IMR-90 (cell line): Measurements from ENCODE around the gene OSBPL1A. TPM values are rescaled to one million over a fixed set of nuclear protein-coding genes. Genes with fewer than 3 reads are reported as not detected.

ENCODE experiments used
- ATAC-seq: fragments of 200-7000 bp; cut with Tn5 transposase; 2 replicates; pipeline ENCODE4 v1.9.1; 2020; ENCODE audit warnings: low read depth, mild to moderate bottlenecking, moderate library complexity
- BruUV-seq: library from RNA; stranded (reverse); fragments of 400-500 nt; replicated peaks from 2 replicates; lab custom pipeline; 2021; lab: Mats Ljungman, UMichigan
- CTCF ChIA-PET: fragments of 300-600 bp; formaldehyde crosslinking; extraction: SDS; loops from one replicate; lab custom pipeline; 2021; ENCODE audit warnings: antibody characterized with exemption; lab: Yijun Ruan, JAX
- POLR2A ChIA-PET: fragments of 300-600 bp; sonication (Branson Sonifier 250); formaldehyde crosslinking; loops from one replicate; lab custom pipeline; 2022; ENCODE audit warnings: antibody characterized with exemption; ENCODE audit not compliant: unreplicated experiment; lab: Charles Lee
- DNase-seq: peaks from one replicate; pipeline ENCODE4 v3.0.0; 2013
- H2AFZ ChIP-seq: replicated peaks from 2 replicates; pipeline ENCODE3; 2013; ENCODE audit warnings: low read length, mild to moderate bottlenecking; ENCODE audit not compliant: poor library complexity
- H2AK5ac ChIP-seq: 2 replicates; pipeline ENCODE4 v1.6.1; 2013; ENCODE audit warnings: low read depth, low read length, inconsistent platforms
- H2AK9ac ChIP-seq: replicated peaks from 2 replicates; pipeline ENCODE3; 2013; ENCODE audit warnings: mild to moderate bottlenecking, low read depth, low read length, moderate library complexity; ENCODE audit not compliant: poor library complexity
- H2BK120ac ChIP-seq: 2 replicates; pipeline ENCODE4 v1.6.1; 2013; ENCODE audit warnings: low read depth, low read length, inconsistent platforms
- H2BK15ac ChIP-seq: 3 replicates; pipeline ENCODE4 v1.6.1; 2013; ENCODE audit warnings: low read depth, low read length, inconsistent platforms
- H2BK20ac ChIP-seq: 2 replicates; pipeline ENCODE4 v1.6.1; 2013; ENCODE audit warnings: low read depth, mild to moderate bottlenecking, inconsistent platforms, low read length, moderate library complexity
- H2BK5ac ChIP-seq: 2 replicates; pipeline ENCODE4 v1.6.1; 2013; ENCODE audit warnings: mild to moderate bottlenecking, low read depth, low read length, inconsistent platforms; ENCODE audit not compliant: poor library complexity, severe bottlenecking
- H3K14ac ChIP-seq: replicated peaks from 2 replicates; pipeline ENCODE4 v1.6.1; 2013; ENCODE audit warnings: low read depth, low read length, inconsistent platforms
- H3K18ac ChIP-seq: 2 replicates; pipeline ENCODE4 v1.6.1; 2013; ENCODE audit warnings: low read depth, low read length, control low read depth
- H3K23ac ChIP-seq: 2 replicates; pipeline ENCODE4 v1.6.1; 2013; ENCODE audit warnings: low read depth, low read length, inconsistent platforms
- H3K27ac ChIP-seq: 2 replicates; pipeline ENCODE4 v1.5.1; 2013; ENCODE audit warnings: mild to moderate bottlenecking, control low read depth, low read length; ENCODE audit not compliant: insufficient read depth
- H3K27me3 ChIP-seq: 2 replicates; pipeline ENCODE4 v1.6.1; 2013; ENCODE audit warnings: low read length; ENCODE audit not compliant: control insufficient read depth, insufficient read depth
- H3K36me3 ChIP-seq: 2 replicates; pipeline ENCODE4 v1.6.1; 2013; ENCODE audit warnings: low read length, mixed read lengths; ENCODE audit not compliant: control insufficient read depth, insufficient read depth
- H3K4ac ChIP-seq: 2 replicates; pipeline ENCODE4 v1.6.1; 2013; ENCODE audit warnings: low read depth, low read length, inconsistent platforms
- H3K4me1 ChIP-seq: 2 replicates; pipeline ENCODE4 v1.6.1; 2013; ENCODE audit warnings: low read length, mixed read lengths; ENCODE audit not compliant: control insufficient read depth, insufficient read depth
- H3K4me2 ChIP-seq: 2 replicates; pipeline ENCODE4 v1.6.1; 2013; ENCODE audit warnings: low read depth, mild to moderate bottlenecking, control low read depth, low read length, moderate library complexity
- H3K4me3 ChIP-seq: 2 replicates; pipeline ENCODE4 v1.5.1; 2013; ENCODE audit warnings: low read depth, mild to moderate bottlenecking, control low read depth, low read length, moderate library complexity; ENCODE audit not compliant: insufficient read depth
- H3K56ac ChIP-seq: 2 replicates; pipeline ENCODE4 v1.6.1; 2013; ENCODE audit warnings: low read length, inconsistent platforms; ENCODE audit not compliant: insufficient read depth; ENCODE audit errors: extremely low read depth
- H3K79me1 ChIP-seq, 2 experiments: 2 replicates each; pipeline ENCODE4 v1.6.1; 2013; ENCODE audit warnings: low read length in 2 of 2, inconsistent platforms in 1 of 2, low read depth in 1 of 2
- H3K9ac ChIP-seq: 2 replicates; pipeline ENCODE4 v1.6.1; 2013; ENCODE audit warnings: low read depth, low read length, control low read depth
- H3K9me1 ChIP-seq: 2 replicates; pipeline ENCODE4 v1.6.1; 2013; ENCODE audit warnings: low read length, inconsistent platforms; ENCODE audit not compliant: insufficient read depth
- H3K9me3 ChIP-seq: 2 replicates; pipeline ENCODE4 v1.6.1; 2013; ENCODE audit warnings: low read length; ENCODE audit not compliant: control insufficient read depth, insufficient read depth
- H4K20me1 ChIP-seq: 2 replicates; pipeline ENCODE4 v1.6.1; 2013; ENCODE audit warnings: low read length, inconsistent platforms; ENCODE audit not compliant: insufficient read depth
- H4K5ac ChIP-seq: 2 replicates; pipeline ENCODE4 v1.6.1; 2013; ENCODE audit warnings: mild to moderate bottlenecking, low read depth, low read length, control low read depth
- H4K8ac ChIP-seq, 2 experiments: 2 replicates each; pipeline ENCODE4 v1.6.1; 2013; ENCODE audit warnings: low read depth in 2 of 2, low read length in 2 of 2, control low read depth in 1 of 2, inconsistent platforms in 1 of 2
- H4K91ac ChIP-seq: 2 replicates; pipeline ENCODE4 v1.6.1; 2013; ENCODE audit warnings: low read depth, low read length, inconsistent platforms; ENCODE audit not compliant: insufficient read depth
- BHLHE40 ChIP-seq: fragments of 150-350 bp; IDR thresholded peaks from 2 replicates; pipeline ENCODE4 v1.6.1; 2016; ENCODE audit warnings: mild to moderate bottlenecking, low read depth, low read length
- CHD1 ChIP-seq: IDR thresholded peaks from 2 replicates; pipeline ENCODE4 v1.6.1; 2012; ENCODE audit warnings: low read depth, low read length, improper control_type of control experiment
- FOS ChIP-seq: fragments of 150-350 bp; IDR thresholded peaks from 2 replicates; pipeline ENCODE4 v1.6.1; 2016; ENCODE audit warnings: low read depth, low read length
- MAFK ChIP-seq: IDR thresholded peaks from 2 replicates; pipeline ENCODE4 v1.6.1; 2012; ENCODE audit warnings: low read depth, low read length, improper control_type of control experiment
- MAZ ChIP-seq: IDR thresholded peaks from 2 replicates; pipeline ENCODE4 v1.6.1; 2012; ENCODE audit warnings: low read depth, mild to moderate bottlenecking, low read length, improper control_type of control experiment, moderate library complexity, borderline replicate concordance
- MXI1 ChIP-seq: IDR thresholded peaks from 2 replicates; pipeline ENCODE4 v1.6.1; 2012; ENCODE audit warnings: low read depth, mild to moderate bottlenecking, low read length, moderate library complexity, borderline replicate concordance
- NFE2L2 ChIP-seq: fragments of 150-350 bp; IDR thresholded peaks from 2 replicates; pipeline ENCODE4 v1.6.1; 2016; ENCODE audit warnings: low read depth, mild to moderate bottlenecking, low read length
- POLR2A ChIP-seq: IDR thresholded peaks from 2 replicates; pipeline ENCODE4 v1.6.1; 2012; ENCODE audit warnings: mild to moderate bottlenecking, low read depth, low read length
- RAD21 ChIP-seq: IDR thresholded peaks from 2 replicates; pipeline ENCODE4 v1.6.1; 2012; ENCODE audit warnings: low read length, improper control_type of control experiment
- RCOR1 ChIP-seq: IDR thresholded peaks from 2 replicates; pipeline ENCODE4 v1.6.1; 2012; ENCODE audit warnings: mild to moderate bottlenecking, low read length, improper control_type of control experiment; ENCODE audit not compliant: insufficient replicate concordance
- RFX5 ChIP-seq: IDR thresholded peaks from 2 replicates; pipeline ENCODE4 v1.8.0; 2012; ENCODE audit warnings: low read depth, mild to moderate bottlenecking, low read length, moderate library complexity
- SMC3 ChIP-seq: fragments of 150-350 bp; IDR thresholded peaks from 2 replicates; pipeline ENCODE4 v1.6.1; 2016; ENCODE audit warnings: low read depth, mild to moderate bottlenecking, antibody characterized with exemption, low read length, moderate library complexity
- WGBS, 2 experiments: methylation state at CpG; one replicate each; pipeline versions ENCODE4 v1.1.5 to v1.1.7; 2013; ENCODE audit warnings: missing lambda C conversion rate in 2 of 2; ENCODE audit not compliant: insufficient read length in 1 of 2; ENCODE audit errors: extremely low coverage in 2 of 2; 5-methylcytosine and 5-hydroxymethylcytosine counted together
- dilution Hi-C: fragments of 300-500 bp; cut with HindIII; formaldehyde crosslinking; loops from one replicate; pipeline ENCODE4 v1.14.3; 2018; ENCODE audit warnings: low sequenced_read_pairs; ENCODE audit not compliant: unreplicated experiment
- in situ Hi-C: fragments of 300-500 bp; cut with MboI; formaldehyde crosslinking; loops from 3 replicates; pipeline ENCODE4 v1.14.3; 2019; ENCODE audit warnings: low sequenced_read_pairs, inconsistent platforms, mixed read lengths
- intact Hi-C: fragments of 100-400 bp; cut with micrococcal nuclease; formaldehyde crosslinking; loops from 2 replicates; pipeline ENCODE4 v1.10.0; 2022
- polyA plus RNA-seq, 3 experiments: library from polyadenylated mRNA; depleted of rRNA; stranded (reverse); fragments of >200 nt; gene quantifications; 2 replicates each; pipeline ENCODE4 v1.2.3, GENCODE V29; 2012; ENCODE audit warnings: low replicate concordance in 1 of 3
- total RNA-seq: library from RNA; depleted of rRNA; stranded (reverse); fragments of >200 nt; gene quantifications from 2 replicates; pipeline ENCODE4 v1.2.3, GENCODE V29; 2012
- TF ChIP-seq, protein P1 (sequence below): conservative IDR thresholded peaks from 2 replicates; pipeline ENCODE4 v1.5.1; 2012; ENCODE audit warnings: mild to moderate bottlenecking, low read depth, low read length, improper control_type of control experiment

OSBPL1A gene
- total and polyA plus RNA-seq, 2 of the 4 experiments (the other 2 are of a cell fraction) = 29.4 to 70.4 TPM

- peak overlapping the region; percentile 43; the same call in 1 of the 2 replicates for H3K23ac ChIP-seq
- H3K9me3 ChIP-seq = no peaks in the 10 kb centered on the region
- TF ChIP-seq NFE2L2 = no peak
- TF ChIP-seq BHLHE40 = no peak
- no peak for TF ChIP-seq RFX5
- no peak for TF ChIP-seq RCOR1
- no peak for TF ChIP-seq RAD21
- TF ChIP-seq, protein P1, sequence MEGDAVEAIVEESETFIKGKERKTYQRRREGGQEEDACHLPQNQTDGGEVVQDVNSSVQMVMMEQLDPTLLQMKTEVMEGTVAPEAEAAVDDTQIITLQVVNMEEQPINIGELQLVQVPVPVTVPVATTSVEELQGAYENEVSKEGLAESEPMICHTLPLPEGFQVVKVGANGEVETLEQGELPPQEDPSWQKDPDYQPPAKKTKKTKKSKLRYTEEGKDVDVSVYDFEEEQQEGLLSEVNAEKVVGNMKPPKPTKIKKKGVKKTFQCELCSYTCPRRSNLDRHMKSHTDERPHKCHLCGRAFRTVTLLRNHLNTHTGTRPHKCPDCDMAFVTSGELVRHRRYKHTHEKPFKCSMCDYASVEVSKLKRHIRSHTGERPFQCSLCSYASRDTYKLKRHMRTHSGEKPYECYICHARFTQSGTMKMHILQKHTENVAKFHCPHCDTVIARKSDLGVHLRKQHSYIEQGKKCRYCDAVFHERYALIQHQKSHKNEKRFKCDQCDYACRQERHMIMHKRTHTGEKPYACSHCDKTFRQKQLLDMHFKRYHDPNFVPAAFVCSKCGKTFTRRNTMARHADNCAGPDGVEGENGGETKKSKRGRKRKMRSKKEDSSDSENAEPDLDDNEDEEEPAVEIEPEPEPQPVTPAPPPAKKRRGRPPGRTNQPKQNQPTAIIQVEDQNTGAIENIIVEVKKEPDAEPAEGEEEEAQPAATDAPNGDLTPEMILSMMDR = no peak
- no peak for TF ChIP-seq CHD1
- TF ChIP-seq MXI1 = no peak
- no peak for TF ChIP-seq FOS
- TF ChIP-seq MAZ = no peak
- no peak for TF ChIP-seq POLR2A
- no peak for TF ChIP-seq MAFK
- TF ChIP-seq SMC3 = no peak
- peak overlapping the region; percentile 94; the same call in 1 of the 2 replicates for H3K4me3 ChIP-seq
- H3K14ac ChIP-seq = peak overlapping the region; percentile 98; the same call in 1 of the 2 replicates
- no peak overlapping the region for H2BK20ac ChIP-seq
- peak; percentile 19 for DNase-seq
- no peak for ATAC-seq
- H2AK9ac ChIP-seq = no peak overlapping the region
- H3K4me1 ChIP-seq = no peaks in the 10 kb centered on the region; the same call in 1 of the 2 replicates
- peak overlapping the region; percentile 100 for H3K4me2 ChIP-seq
- H3K56ac ChIP-seq = peak overlapping the region; percentile 79; the same call in 1 of the 2 replicates
- H3K9me1 ChIP-seq = peaks cover 3% of the 10 kb centered on the region
- no peak overlapping the region for H2BK15ac ChIP-seq
- H4K8ac ChIP-seq = peak overlapping the region; percentile 98 to 100; a peak in 3 of 4 replicates
- H3K4ac ChIP-seq = no peak overlapping the region
- BruUV-seq = no TSS peak
- CTCF ChIA-PET = no interaction called here
- H4K5ac ChIP-seq = peak overlapping the region; percentile 99; the same call in 1 of the 2 replicates
- POLR2A ChIA-PET = interaction anchor here (0.6 kb wide), 1 partner anchor 1602 kb away, joined by 3 read pairs; no protein-coding TSS in a partner anchor
- no peak overlapping the region for H4K91ac ChIP-seq
- no CpG with 5 or more reads among the region's 3 CpGs for WGBS, 2 experiments
- H2BK120ac ChIP-seq = no peak overlapping the region
- H2AK5ac ChIP-seq = peak overlapping the region; percentile 36; the same call in 1 of the 2 replicates
- H3K27ac ChIP-seq = no peak overlapping the region
- peaks cover 3% of the 10 kb centered on the region; the same call in 1 of the 2 replicates for H3K36me3 ChIP-seq
- H2BK5ac ChIP-seq = no peak overlapping the region
- intact Hi-C loops (no loop called here), in situ Hi-C loops (no loop called here), dilution Hi-C loops (no loop called here)
- no peak overlapping the region for H2AFZ ChIP-seq
- H4K20me1 ChIP-seq = no peaks in the 10 kb centered on the region
- H3K27me3 ChIP-seq = no peaks in the 10 kb centered on the region
- H3K79me1 ChIP-seq = peaks cover 19 to 26% of the 10 kb centered on the region in 2 experiments
- no peak overlapping the region; the same call in 1 of the 2 replicates for H3K9ac ChIP-seq
- H3K18ac ChIP-seq = no peak overlapping the region
Observed at GRCh38 chr18:24427484-24427883, 29.9 kb upstream of the OSBPL1A start.
